GM12875 (cell line): ENCODE data around the gene SERPINA9.

Source experiments
- H3K4me3 ChIP-seq: one replicate; pipeline ENCODE4 v1.5.1; 2011; ENCODE audit warnings: low read depth, low read length, control low read depth
- CTCF ChIP-seq: IDR thresholded peaks from 2 replicates; pipeline ENCODE4 v1.5.1; 2011; ENCODE audit warnings: low read depth, mild to moderate bottlenecking, control low read depth, inconsistent platforms, low read length, moderate library complexity, borderline replicate concordance; ENCODE audit not compliant: insufficient read depth

SERPINA9 gene

GRCh38 chr14:94469261-94469660 lies 6.7 kb downstream of the SERPINA9 start:
- H3K4me3 ChIP-seq: no peak overlapping the region
- TF ChIP-seq CTCF: no peak

DNA sequence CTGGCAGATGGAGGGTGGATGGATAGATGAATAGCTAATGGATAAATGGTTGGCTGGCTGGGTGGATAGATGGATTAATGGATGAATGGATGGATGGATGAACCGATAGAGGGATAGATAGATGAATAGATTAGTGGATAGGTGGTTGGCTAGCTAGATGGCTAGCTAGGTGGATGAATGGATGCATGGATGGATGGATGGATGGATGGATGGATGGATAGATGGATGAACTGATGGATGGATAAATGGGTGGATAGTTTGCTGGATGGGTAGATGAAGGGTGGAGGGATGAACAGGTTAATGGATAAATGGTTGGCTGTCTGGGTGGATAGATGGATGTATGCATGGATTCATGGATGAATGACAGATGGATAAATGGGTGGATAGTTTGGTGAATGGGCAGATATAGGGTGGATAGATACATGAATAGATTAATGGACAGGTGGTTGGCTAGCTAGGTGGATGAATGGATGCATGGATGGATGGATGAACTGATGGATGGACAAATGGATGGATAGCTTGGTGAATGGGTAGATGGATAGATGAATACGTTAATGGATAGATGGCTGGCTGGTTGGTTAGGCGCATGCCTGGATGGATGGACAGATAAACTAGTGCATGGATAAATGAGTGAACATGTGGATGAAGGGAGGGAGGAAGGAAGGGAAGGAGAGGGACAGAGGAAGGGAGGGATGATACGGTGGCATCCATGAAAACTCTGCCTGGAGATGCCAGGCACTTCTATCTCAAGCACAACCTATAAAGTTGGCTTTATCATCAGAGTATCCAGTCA lies 8.1 kb downstream of the SERPINA9 start:
- no peak overlapping the region for H3K4me3 ChIP-seq
- no peak for TF ChIP-seq CTCF

DNA sequence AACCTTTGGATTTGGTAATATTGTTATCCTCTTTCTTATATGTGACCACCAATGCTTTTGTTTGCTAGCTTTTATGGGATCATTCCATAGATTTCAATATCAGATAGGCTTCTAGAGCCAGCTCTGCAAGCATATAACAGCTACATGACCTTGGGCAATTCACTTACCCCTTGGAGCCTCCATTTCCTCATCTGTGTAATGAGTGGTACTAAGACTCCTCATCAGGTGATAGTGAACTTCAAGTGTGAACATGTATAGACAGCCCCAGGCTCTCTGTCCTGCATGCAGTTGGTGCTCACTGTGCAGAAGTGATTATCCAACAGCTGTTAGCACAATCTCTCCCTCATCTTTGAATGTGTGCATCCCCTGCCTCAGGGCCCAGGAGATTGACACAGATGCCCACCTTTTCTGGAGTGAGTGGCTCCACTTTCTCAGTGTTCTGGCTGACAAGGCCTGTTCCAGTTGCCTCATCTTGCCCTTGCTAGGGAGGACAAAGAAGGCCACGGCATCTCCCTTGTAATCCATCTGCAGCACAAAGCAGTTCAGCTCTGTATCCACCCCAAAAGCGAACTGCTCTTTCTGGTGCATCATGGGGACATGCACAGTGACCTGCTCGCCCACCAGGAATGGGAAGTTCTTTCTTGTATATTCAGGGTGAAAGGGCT lies 9.2 kb downstream of the SERPINA9 start:
- no peak overlapping the region for H3K4me3 ChIP-seq
- no peak for TF ChIP-seq CTCF

- TF ChIP-seq CTCF: no peak
Observed at GRCh38 chr14:94465042-94465441, 11.0 kb downstream of the SERPINA9 start.

GRCh38 chr14:94464290-94464689 lies 11.7 kb downstream of the SERPINA9 start:
- no peak for TF ChIP-seq CTCF

More at GRCh38 chr14:94465042-94465441, 11.0 kb downstream of the SERPINA9 start:
- H3K4me3 ChIP-seq: no peak overlapping the region

DNA sequence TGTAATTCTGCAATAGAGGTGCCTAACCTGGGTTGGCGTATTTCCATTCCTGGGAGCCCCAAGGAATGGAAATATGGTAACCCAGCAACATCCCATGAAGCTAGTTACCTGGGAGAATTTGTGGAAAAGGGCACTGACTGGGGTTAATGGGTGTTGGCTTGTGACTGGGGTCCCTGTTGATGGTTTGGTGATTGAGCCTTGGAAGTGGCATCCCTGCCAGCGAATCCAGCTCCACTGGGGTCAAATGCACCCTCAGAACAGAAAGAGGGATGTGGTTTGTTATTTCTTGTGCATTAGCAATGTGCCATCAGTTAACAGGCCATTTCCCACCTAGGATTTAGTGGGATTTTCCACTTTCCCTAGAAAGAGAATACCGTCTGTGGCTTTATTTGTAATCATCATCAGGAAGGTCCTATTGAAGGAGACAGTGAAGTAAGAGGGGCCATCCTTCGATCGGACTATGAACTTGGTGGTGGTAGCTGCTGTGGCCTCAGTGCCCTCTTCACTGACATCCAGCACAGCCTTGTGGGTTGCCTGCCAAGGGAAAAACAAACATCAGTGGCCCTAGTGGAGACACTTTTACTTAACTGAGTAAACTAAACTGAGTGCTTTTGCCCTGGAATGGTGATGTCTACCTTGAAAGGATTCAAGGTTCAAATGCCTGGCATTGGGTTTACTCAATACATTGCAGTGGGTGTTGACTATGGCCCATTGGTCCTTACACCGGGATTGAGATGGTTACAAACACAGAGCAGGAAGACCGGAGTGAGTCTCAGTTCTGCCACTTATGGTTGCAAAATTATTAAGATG lies 13.0 kb downstream of the SERPINA9 start:
- TF ChIP-seq CTCF: no peak
- no peak overlapping the region for H3K4me3 ChIP-seq

More at GRCh38 chr14:94464290-94464689, 11.7 kb downstream of the SERPINA9 start:
- H3K4me3 ChIP-seq: no peak overlapping the region

- TF ChIP-seq CTCF: no peak
- H3K4me3 ChIP-seq: no peak overlapping the region
Observed at GRCh38 chr14:94462219-94462551, 13.8 kb downstream of the SERPINA9 start.
